HG03108 (cell line): Measurements from ENCODE around the gene GABRG2.

Source experiments
- ATAC-seq: cut with Tn5 transposase; IDR thresholded peaks from one replicate; pipeline ENCODE4 v1.9.1; 2021; ENCODE audit warnings: moderate library complexity; ENCODE audit not compliant: unreplicated experiment

Gene GABRG2

DNA sequence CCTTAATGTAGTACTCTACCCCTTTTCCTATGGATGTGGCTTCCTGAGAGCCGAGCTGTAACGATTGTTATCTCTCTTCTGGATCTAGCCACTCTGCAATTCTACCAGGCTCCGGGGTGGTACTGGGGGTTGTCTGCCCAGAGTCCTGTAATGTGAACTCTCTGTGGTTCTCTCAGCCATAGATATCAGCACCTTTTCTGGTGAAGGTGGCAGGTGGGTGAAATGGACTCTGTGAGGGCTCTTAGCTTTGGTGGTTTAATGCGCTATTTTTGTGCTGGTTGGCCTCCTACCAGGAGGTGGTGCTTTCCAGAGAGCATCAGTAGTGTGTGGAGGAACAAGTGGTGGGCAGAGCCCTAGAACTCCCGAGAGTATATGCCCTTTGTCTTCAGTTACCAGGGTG lies 122.1 kb downstream of the GABRG2 start:
- no peak for ATAC-seq

- ATAC-seq, result no peak
These were observed 125.4 kb downstream of the GABRG2 start for GRCh38 chr5:162193012-162193411.

GRCh38 chr5:162196351-162196750 lies 128.8 kb downstream of the GABRG2 start:
- ATAC-seq, result no peak

DNA sequence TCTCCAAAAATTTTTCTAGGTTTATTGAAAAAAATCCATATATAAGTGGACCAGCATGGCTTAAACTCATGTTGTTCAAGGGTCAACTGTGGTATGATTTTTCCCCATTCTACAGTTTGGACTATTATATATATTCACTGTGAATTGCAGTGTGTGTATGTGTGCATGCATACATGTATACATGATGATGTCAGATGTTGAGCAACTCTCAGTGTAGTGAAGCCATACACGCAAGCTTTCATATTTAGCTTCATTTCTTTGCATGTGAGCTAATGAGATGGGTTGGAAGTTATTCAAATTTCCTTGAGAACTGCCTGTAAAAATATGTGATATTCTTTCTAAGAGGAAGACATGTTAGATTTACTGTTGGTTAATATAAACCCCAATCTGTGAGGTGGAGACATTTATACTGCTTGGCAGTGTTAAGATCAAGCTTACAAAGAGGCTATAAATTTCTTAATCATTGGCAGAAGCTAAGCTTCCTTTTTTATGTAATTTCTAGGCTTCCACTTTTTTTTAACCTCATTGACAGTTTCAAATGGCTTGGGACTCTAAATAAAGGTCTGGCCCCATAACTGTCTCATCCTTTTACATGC lies 134.8 kb downstream of the GABRG2 start:
- no peak for ATAC-seq
